Naive thymus-derived CD4-positive, alpha-beta T cell (primary cell): ENCODE results near the gene CD101. TPM values are rescaled to one million over a fixed set of nuclear protein-coding genes. Genes with fewer than 3 reads are reported as not detected.

Experiments
- ATAC-seq: fragments of 150-1000 bp; cut with Tn5 transposase; 2 replicates; pipeline ENCODE4 v1.10.0; 2021; ENCODE audit warnings: mild to moderate bottlenecking, moderate library complexity
- CTCF ChIA-PET: fragments of 350-600 bp; sonication (Branson Sonifier 250); formaldehyde crosslinking; loops from one replicate; lab custom pipeline; 2021; ENCODE audit warnings: antibody characterized with exemption; lab: Charles Lee
- POLR2A ChIA-PET: fragments of 350-600 bp; sonication (Branson Sonifier 250); formaldehyde crosslinking; loops from one replicate; lab custom pipeline; 2021; ENCODE audit warnings: antibody characterized with exemption, inconsistent platforms; lab: Charles Lee
- DNase-seq, 9 donors: peaks; one replicate each; pipeline versions ENCODE4 v3.0.0 to v3.0.0-alpha.2; 2020 to 2022; ENCODE audit warnings: mixed read lengths in 1 of 9
- H3K27ac ChIP-seq: one replicate; pipeline ENCODE4 v1.7.0; 2013; ENCODE audit warnings: mild to moderate bottlenecking, low read depth, low read length, moderate library complexity
- H3K27me3 ChIP-seq, 2 donors: one replicate each; pipeline ENCODE4 v1.7.0; 2013; ENCODE audit warnings: low read length in 2 of 2, mild to moderate bottlenecking in 2 of 2, moderate library complexity in 2 of 2; ENCODE audit not compliant: control insufficient read depth in 2 of 2, insufficient read depth in 2 of 2
- H3K36me3 ChIP-seq, 3 experiments: 1 replicate in 2 of 3; 2 replicates in 1 of 3; pipeline ENCODE4 v1.7.0; 2013; ENCODE audit warnings: low read length in 3 of 3, mild to moderate bottlenecking in 3 of 3, moderate library complexity in 1 of 3; ENCODE audit not compliant: insufficient read depth in 3 of 3, control insufficient read depth in 2 of 3
- H3K4me1 ChIP-seq, 2 donors: one replicate each; pipeline ENCODE4 v1.7.0; 2013; ENCODE audit warnings: low read length in 2 of 2, mild to moderate bottlenecking in 2 of 2, moderate library complexity in 1 of 2; ENCODE audit not compliant: control insufficient read depth in 2 of 2, insufficient read depth in 2 of 2
- H3K4me3 ChIP-seq: 2 replicates; pipeline ENCODE4 v1.7.0; 2013; ENCODE audit warnings: mild to moderate bottlenecking, low read length
- H3K9me3 ChIP-seq, 3 experiments: 1 replicate in 2 of 3; 2 replicates in 1 of 3; pipeline ENCODE4 v1.7.0; 2013; ENCODE audit warnings: low read length in 3 of 3; ENCODE audit not compliant: control insufficient read depth in 2 of 3
- H3K27ac Mint-ChIP-seq, 9 donors: one replicate each; pipeline ENCODE4 v1.8.0; 2020 to 2022; ENCODE audit warnings: mixed read lengths in 9 of 9, mild to moderate bottlenecking in 8 of 9, moderate library complexity in 5 of 9, inconsistent platforms in 2 of 9
- H3K27me3 Mint-ChIP-seq, 5 donors: one replicate each; pipeline ENCODE4 v1.8.0; 2021 to 2022; ENCODE audit warnings: mixed read lengths in 5 of 5, mild to moderate bottlenecking in 1 of 5
- H3K36me3 Mint-ChIP-seq, 5 donors: one replicate each; pipeline ENCODE4 v1.8.0; 2020 to 2022; ENCODE audit warnings: mixed read lengths in 5 of 5, mild to moderate bottlenecking in 3 of 5, inconsistent platforms in 1 of 5
- H3K4me1 Mint-ChIP-seq, 7 donors: one replicate each; pipeline ENCODE4 v1.8.0; 2020 to 2022; ENCODE audit warnings: mixed read lengths in 7 of 7, mild to moderate bottlenecking in 3 of 7, inconsistent platforms in 1 of 7
- H3K4me3 Mint-ChIP-seq, 10 donors: one replicate each; pipeline ENCODE4 v1.8.0; 2020 to 2022; ENCODE audit warnings: mild to moderate bottlenecking in 10 of 10, mixed read lengths in 10 of 10, moderate library complexity in 6 of 10, inconsistent platforms in 2 of 10
- H3K9me3 Mint-ChIP-seq, 11 donors: one replicate each; pipeline ENCODE4 v1.8.0; 2020 to 2022; ENCODE audit warnings: mixed read lengths in 11 of 11, mild to moderate bottlenecking in 4 of 11, inconsistent platforms in 1 of 11, moderate library complexity in 1 of 11
- intact Hi-C, 2 donors: fragments of 100-400 bp; cut with micrococcal nuclease; formaldehyde crosslinking; loops; one replicate each; pipeline ENCODE4 v1.15.1; 2023
- polyA plus RNA-seq, 2 donors: library from polyadenylated mRNA; unstranded; fragments of 300-500 nt; fragmentation: Illumina TruSeq; gene quantifications; one replicate each; pipeline ENCODE4 v1.2.3, GENCODE V29; 2021
- total RNA-seq, 6 experiments: library from RNA in 5 of 6; stranded (reverse) in 5 of 6; gene quantifications; 1 replicate in 5 of 6; 2 replicates in 1 of 6; pipeline ENCODE4 v1.2.3 and lab custom pipeline; 2021 to 2026

The CD101 gene
- total and polyA plus RNA-seq, 7 experiments from 2014 or later: 3.9 to 15.4 (median 9.9) TPM

GRCh38 chr1:117060441-117061317 lies 59.1 kb downstream of the CD101 start:
- peaks cover 19 to 61% (median 36%) of the 10 kb centered on the region in 7 donors for H3K4me1 Mint-ChIP-seq
- H3K27ac Mint-ChIP-seq: peak overlapping the region in 4 of 9 donors; percentile 45 to 83 (median 62)
- peak overlapping the region; percentile 81 for H3K4me3 ChIP-seq
- no peak overlapping the region for H3K4me3 Mint-ChIP-seq
- H3K36me3 Mint-ChIP-seq: peaks cover 0 to 18% (median 8%) of the 10 kb centered on the region in 5 donors
- ChIA-PET CTCF (interaction anchor here (0.8 to 1.7 kb wide), 12 partner anchors 9 to 936 kb away, joined by 3 to 5 read pairs (median 4); no protein-coding TSS in a partner anchor), POLR2A (interaction anchor here (0.6 to 3.0 kb wide), 32 partner anchors 9 to 740 kb away, joined by 3 to 20 read pairs (median 4); partner anchors contain the start of genes CD2 and MAN1A2)
- H3K36me3 ChIP-seq: no peaks in the 10 kb centered on the region
- H3K9me3 Mint-ChIP-seq: peaks cover 0 to 2% (median 0%) of the 10 kb centered on the region in 11 donors
- H3K27me3 Mint-ChIP-seq: no peaks in the 10 kb centered on the region
- peak overlapping the region; percentile 76 for H3K27ac ChIP-seq
- H3K27me3 ChIP-seq: no peaks in the 10 kb centered on the region
- ATAC-seq (peak; percentile 5), DNase-seq (peak in 4 of 9 donors; percentile 10 to 51 (median 32))
- peaks cover 6 to 9% of the 10 kb centered on the region in 2 donors for H3K4me1 ChIP-seq
- intact Hi-C loops: loop anchor here (1.0 to 10.0 kb wide), 22 partner anchors 34 to 896 kb away; partner anchors contain the start of genes MAN1A2 (in 2 of the 2), TRIM45 (in 2 of the 2), CD58 (in 1 of the 2) and GDAP2 (in 1 of the 2)
- H3K9me3 ChIP-seq: no peaks in the 10 kb centered on the region

- H3K27me3 Mint-ChIP-seq: no peaks in the 10 kb centered on the region
- peak overlapping the region in 1 of 9 donors; percentile 30 for H3K27ac Mint-ChIP-seq
- Histone ChIP-seq H3K9me3 (no peaks in the 10 kb centered on the region), H3K36me3 (no peaks in the 10 kb centered on the region), H3K27me3 (no peaks in the 10 kb centered on the region), H3K4me3 (no peak overlapping the region), H3K4me1 (peaks cover 6 to 9% of the 10 kb centered on the region in 2 donors), H3K27ac (no peak overlapping the region)
- DNase-seq: peak in 2 of 9 donors; percentile 15 to 41
- peaks cover 22 to 64% (median 36%) of the 10 kb centered on the region in 7 donors for H3K4me1 Mint-ChIP-seq
- POLR2A ChIA-PET: no interaction called here
- H3K9me3 Mint-ChIP-seq: peaks cover 0 to 2% (median 0%) of the 10 kb centered on the region in 11 donors
- peaks cover 0 to 23% (median 16%) of the 10 kb centered on the region in 5 donors for H3K36me3 Mint-ChIP-seq
- ATAC-seq: no peak
- intact Hi-C loops: loop anchor here (2.0 to 10.0 kb wide), 8 partner anchors 59 to 897 kb away; partner anchors contain the start of genes CD58 (in 1 of the 2), MAN1A2 (in 1 of the 2) and TRIM45 (in 1 of the 2)
- peak overlapping the region in 4 of 10 donors; percentile 7 to 47 (median 30) for H3K4me3 Mint-ChIP-seq
- CTCF ChIA-PET: no interaction called here
These were observed 60.4 kb downstream of the CD101 start for GRCh38 chr1:117061986-117062415.

GRCh38 chr1:117066367-117066766 lies 64.8 kb downstream of the CD101 start:
- POLR2A ChIA-PET: no interaction called here
- no peak overlapping the region for H3K27ac Mint-ChIP-seq
- intact Hi-C loops: loop anchor here in 1 of 2 donors (10.0 kb wide), 1 partner anchor 902 kb away; no protein-coding TSS in a partner anchor
- H3K36me3 Mint-ChIP-seq: peaks cover 0 to 32% (median 21%) of the 10 kb centered on the region in 5 donors
- peaks cover 6 to 51% (median 15%) of the 10 kb centered on the region in 7 donors for H3K4me1 Mint-ChIP-seq
- Histone ChIP-seq H3K36me3 (no peaks in the 10 kb centered on the region), H3K27me3 (no peaks in the 10 kb centered on the region), H3K27ac (no peak overlapping the region), H3K9me3 (no peaks in the 10 kb centered on the region), H3K4me3 (no peak overlapping the region), H3K4me1 (no peaks in the 10 kb centered on the region)
- H3K9me3 Mint-ChIP-seq: peaks cover 0 to 2% (median 0%) of the 10 kb centered on the region in 11 donors
- no peak overlapping the region for H3K4me3 Mint-ChIP-seq
- H3K27me3 Mint-ChIP-seq: no peaks in the 10 kb centered on the region
- CTCF ChIA-PET: interaction anchor here (2.4 kb wide), 1 partner anchor 62 kb away, joined by 11 read pairs; no protein-coding TSS in a partner anchor
- ATAC-seq (no peak), DNase-seq (no peak)

- peak overlapping the region in 1 of 9 donors; percentile 44 for H3K27ac Mint-ChIP-seq
- H3K27me3 Mint-ChIP-seq: no peaks in the 10 kb centered on the region
- Histone ChIP-seq H3K27me3 (no peaks in the 10 kb centered on the region), H3K4me3 (no peak overlapping the region), H3K9me3 (no peaks in the 10 kb centered on the region), H3K4me1 (no peaks in the 10 kb centered on the region), H3K27ac (no peak overlapping the region), H3K36me3 (no peaks in the 10 kb centered on the region)
- intact Hi-C loops: loop anchor here (1.0 to 10.0 kb wide), 4 partner anchors 61 to 903 kb away; no protein-coding TSS in a partner anchor
- no peaks in the 10 kb centered on the region for H3K9me3 Mint-ChIP-seq
- CTCF ChIA-PET: interaction anchor here (1.7 to 2.4 kb wide), 2 partner anchors 13 to 61 kb away, joined by 3 to 11 read pairs; no protein-coding TSS in a partner anchor
- peaks cover 5 to 41% (median 11%) of the 10 kb centered on the region in 7 donors for H3K4me1 Mint-ChIP-seq
- ATAC-seq: peak; percentile 87
- POLR2A ChIA-PET: no interaction called here
- H3K4me3 Mint-ChIP-seq: no peak overlapping the region
- peaks cover 0 to 29% (median 25%) of the 10 kb centered on the region in 5 donors for H3K36me3 Mint-ChIP-seq
- peak in 1 of 9 donors; percentile 26 for DNase-seq
These were observed 66.2 kb downstream of the CD101 start for GRCh38 chr1:117067533-117068370.

GRCh38 chr1:117068580-117068979 lies 67.0 kb downstream of the CD101 start:
- H3K36me3 Mint-ChIP-seq: peaks cover 0 to 27% (median 20%) of the 10 kb centered on the region in 5 donors
- intact Hi-C loops: loop anchor here (1.0 to 10.0 kb wide), 3 partner anchors 60 to 904 kb away; no protein-coding TSS in a partner anchor
- POLR2A ChIA-PET: no interaction called here

More at GRCh38 chr1:117068580-117068979, 67.0 kb downstream of the CD101 start:
- no peak for ATAC-seq
- Mint-ChIP-seq H3K4me3 (no peak overlapping the region), H3K27ac (no peak overlapping the region), H3K9me3 (no peaks in the 10 kb centered on the region), H3K4me1 (peaks cover 0 to 39% (median 7%) of the 10 kb centered on the region in 7 donors), H3K27me3 (no peaks in the 10 kb centered on the region)
- Histone ChIP-seq H3K4me1 (no peaks in the 10 kb centered on the region), H3K4me3 (no peak overlapping the region), H3K36me3 (no peaks in the 10 kb centered on the region), H3K27ac (no peak overlapping the region), H3K27me3 (no peaks in the 10 kb centered on the region), H3K9me3 (no peaks in the 10 kb centered on the region)
- CTCF ChIA-PET: interaction anchor here (1.7 to 2.4 kb wide), 2 partner anchors 12 to 60 kb away, joined by 3 to 11 read pairs; no protein-coding TSS in a partner anchor
- DNase-seq: no peak
